Endothelial cell of umbilical vein (primary cell): Measurements from ENCODE around the gene LARGE1. TPM values are rescaled to one million over a fixed set of nuclear protein-coding genes. Genes with fewer than 3 reads are reported as not detected.

ENCODE experiments used
- BruUV-seq: library from RNA; stranded (reverse); fragments of 400-500 nt; replicated peaks from 2 replicates; lab custom pipeline; 2021; lab: Mats Ljungman, UMichigan
- CTCF ChIA-PET: fragments of 300-600, 350-600 bp; sonication (Branson Sonifier 250); formaldehyde crosslinking; loops from one replicate; lab custom pipeline; 2021; ENCODE audit warnings: antibody characterized with exemption, inconsistent platforms; lab: Charles Lee
- POLR2A ChIA-PET: fragments of 300-600, 350-600 bp; sonication (Branson Sonifier 250); formaldehyde crosslinking; loops from one replicate; lab custom pipeline; 2021; ENCODE audit warnings: antibody characterized with exemption, inconsistent platforms; lab: Charles Lee
- DNase-seq: peaks from one replicate; pipeline ENCODE4 v3.0.0-alpha.2; 2011; ENCODE audit warnings: low read depth, low spot score
- FAIRE-seq: peaks from 2 replicates; lab custom pipeline; 2011; peaks lifted over from hg19 to GRCh38; lab: Jason Lieb, UNC
- H2AFZ ChIP-seq: 2 replicates; pipeline ENCODE4 v1.6.0; 2012; ENCODE audit warnings: low read depth, low read length, control low read depth, inconsistent platforms
- H3K27ac ChIP-seq: 2 replicates; pipeline ENCODE4 v1.5.1; 2011; ENCODE audit warnings: low read depth, mild to moderate bottlenecking, control low read depth, low read length, moderate library complexity; ENCODE audit not compliant: insufficient read depth
- H3K27me3 ChIP-seq, 2 experiments: 2 replicates each; pipeline versions ENCODE4 v1.6.0 to v1.6.1; 2011; ENCODE audit warnings: low read length in 2 of 2, mixed read lengths in 1 of 2; ENCODE audit not compliant: control insufficient read depth in 2 of 2, insufficient read depth in 2 of 2
- H3K36me3 ChIP-seq, 2 experiments: 2 replicates in 1 of 2; 3 replicates in 1 of 2; pipeline ENCODE4 v1.5.1; 2011; ENCODE audit warnings: low read length in 2 of 2, mild to moderate bottlenecking in 1 of 2, moderate library complexity in 1 of 2; ENCODE audit not compliant: control insufficient read depth in 2 of 2, insufficient read depth in 2 of 2; ENCODE audit errors: extremely low read depth in 1 of 2
- H3K4me1 ChIP-seq: 3 replicates; pipeline ENCODE4 v1.5.1; 2011; ENCODE audit warnings: mild to moderate bottlenecking, low read length; ENCODE audit not compliant: control insufficient read depth, insufficient read depth; ENCODE audit errors: extremely low read depth
- H3K4me2 ChIP-seq: 2 replicates; pipeline ENCODE4 v1.6.1; 2011; ENCODE audit warnings: low read length, control low read depth, mixed read lengths; ENCODE audit not compliant: insufficient read depth
- H3K4me3 ChIP-seq, 3 experiments: fragments of 200-600 bp in 1 of 3; sonication (generic), shearing (Covaris generic) in 1 of 3; replicated peaks in 1 of 3; 2 replicates each; pipeline ENCODE4 v1.5.1; 2011 to 2016; ENCODE audit warnings: control low read depth in 3 of 3, low read length in 3 of 3, mild to moderate bottlenecking in 2 of 3, inconsistent platforms in 1 of 3, low read depth in 1 of 3, moderate library complexity in 1 of 3; ENCODE audit not compliant: insufficient read depth in 1 of 3
- H3K79me2 ChIP-seq: 2 replicates; pipeline ENCODE4 v1.6.0; 2012; ENCODE audit warnings: low read length, inconsistent platforms; ENCODE audit not compliant: control insufficient read depth, insufficient read depth
- H3K9ac ChIP-seq: replicated peaks from 2 replicates; pipeline ENCODE3; 2011; ENCODE audit warnings: low read length, control low read depth; ENCODE audit not compliant: insufficient read depth; ENCODE audit errors: extremely low read depth
- H3K9me1 ChIP-seq: replicated peaks from 3 replicates; pipeline ENCODE4 v1.6.0; 2011; ENCODE audit warnings: mild to moderate bottlenecking, low read length; ENCODE audit not compliant: control insufficient read depth, insufficient read depth; ENCODE audit errors: extremely low read depth
- H3K9me3 ChIP-seq: replicated peaks from 2 replicates; pipeline ENCODE4 v1.5.1; 2012; ENCODE audit warnings: low read length, inconsistent platforms; ENCODE audit not compliant: control insufficient read depth, insufficient read depth
- H4K20me1 ChIP-seq: replicated peaks from 2 replicates; pipeline ENCODE3; 2011; ENCODE audit warnings: mild to moderate bottlenecking, low read length; ENCODE audit not compliant: control insufficient read depth, insufficient read depth; ENCODE audit errors: extremely low read depth
- EZH2 ChIP-seq: IDR thresholded peaks from 2 replicates; pipeline ENCODE4 v1.6.1; 2012; ENCODE audit warnings: borderline replicate concordance, low read depth, mild to moderate bottlenecking, moderate library complexity, low read length, inconsistent platforms; ENCODE audit not compliant: severe bottlenecking
- GATA2 ChIP-seq: IDR thresholded peaks from 2 replicates; pipeline ENCODE4 v1.7.0; 2011; ENCODE audit warnings: low read depth, mild to moderate bottlenecking, moderate library complexity, mixed read lengths, low read length; ENCODE audit not compliant: insufficient read length, insufficient read depth
- JUN ChIP-seq: IDR thresholded peaks from 2 replicates; pipeline ENCODE4 v1.6.1; 2011; ENCODE audit warnings: borderline replicate concordance, low read depth; ENCODE audit not compliant: insufficient read length, insufficient read depth
- MAX ChIP-seq: IDR thresholded peaks from 2 replicates; pipeline ENCODE4 v1.6.1; 2011; ENCODE audit not compliant: insufficient read depth, insufficient read length
- MYC ChIP-seq: IDR thresholded peaks from one replicate; pipeline ENCODE4 v1.6.1; 2011; ENCODE audit warnings: mild to moderate bottlenecking, low read depth, low read length
- POLR2A ChIP-seq: IDR thresholded peaks from 2 replicates; pipeline ENCODE4 v1.6.1; 2012; ENCODE audit warnings: low read depth, mild to moderate bottlenecking, control low read depth, low read length
- POLR2AphosphoS5 ChIP-seq: IDR thresholded peaks from 2 replicates; pipeline ENCODE4 v1.6.1; 2012; ENCODE audit warnings: low read depth, mild to moderate bottlenecking, control low read depth, low read length, moderate library complexity; ENCODE audit not compliant: insufficient read depth
- dilution Hi-C: fragments of 300-500 bp; cut with MboI; formaldehyde crosslinking; loops from one replicate; pipeline ENCODE4 v1.15.0; 2019; ENCODE audit warnings: low sequenced_read_pairs; ENCODE audit not compliant: extremely low pct_ligation_motif_present
- intact Hi-C: fragments of 100-400 bp; cut with micrococcal nuclease; formaldehyde crosslinking; loops from one replicate; pipeline ENCODE4 v1.10.0; 2022
- polyA plus RNA-seq, 4 experiments: library from polyadenylated mRNA; depleted of rRNA in 3 of 4; stranded (reverse) in 3 of 4; unstranded in 1 of 4; fragments of >200 nt; gene quantifications; 2 replicates each; pipeline versions ENCODE4 v1.2.1 to v1.2.3, GENCODE V29; 2011 to 2012; ENCODE audit warnings: missing spikeins in 1 of 4
- total RNA-seq: library from RNA; stranded (reverse); gene quantifications from 2 replicates; pipeline ENCODE4 v1.2.3, GENCODE V29; 2021
- TF ChIP-seq, protein P1 (sequence below), 2 donors: IDR thresholded peaks; 1 replicate in 1 of 2; 2 replicates in 1 of 2; pipeline ENCODE4 v1.5.1; 2011; ENCODE audit warnings: low read length in 2 of 2, mild to moderate bottlenecking in 2 of 2, moderate library complexity in 2 of 2, control low read depth in 1 of 2, inconsistent platforms in 1 of 2, low read depth in 1 of 2; ENCODE audit not compliant: insufficient read depth in 1 of 2; ENCODE audit errors: extremely low read depth in 1 of 2

The LARGE1 gene
- total and polyA plus RNA-seq, 2 donors (not counting 3 experiments of a cell fraction or from before 2014, with no cell fraction given) = 0.95 to 4.4 TPM

DNA sequence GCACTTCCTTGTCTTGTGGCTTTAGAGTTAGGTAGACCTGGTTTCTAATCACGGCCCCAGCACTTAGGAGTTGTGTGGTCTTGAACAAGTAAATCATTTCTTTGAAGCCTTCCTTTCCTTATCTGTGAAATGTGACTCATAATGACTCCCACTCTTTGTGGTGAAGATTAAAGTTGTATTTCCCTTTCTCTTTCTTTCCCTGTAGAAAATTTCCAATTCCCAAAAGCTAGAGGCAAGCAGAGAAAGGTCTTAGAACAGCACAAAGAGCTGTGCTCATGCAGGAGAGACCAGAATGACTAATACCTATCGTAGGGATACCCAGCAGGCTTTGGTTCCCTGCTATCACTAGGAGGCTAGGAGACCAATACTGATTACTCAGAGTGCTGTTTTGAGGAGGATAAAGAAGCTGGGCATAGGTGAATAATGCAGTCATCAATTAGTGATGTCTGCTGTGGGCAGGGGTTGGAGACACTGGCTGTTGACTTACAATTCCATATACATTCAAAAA is 591.4 kb downstream of the LARGE1 start:
- CTCF ChIA-PET = no interaction called here
- no peaks in the 10 kb centered on the region for H3K4me1 ChIP-seq
- no peaks in the 10 kb centered on the region for H3K36me3 ChIP-seq
- no peaks in the 10 kb centered on the region for H3K9me1 ChIP-seq
- no peak overlapping the region for H3K9ac ChIP-seq
- POLR2A ChIA-PET = no interaction called here
- intact Hi-C loops (no loop called here), dilution Hi-C loops (no loop called here)
- H3K27ac ChIP-seq = no peak overlapping the region
- H4K20me1 ChIP-seq = no peaks in the 10 kb centered on the region
- BruUV-seq = no TSS peak
- no peak overlapping the region for H3K4me3 ChIP-seq
- FAIRE-seq (no peak), DNase-seq (no peak)
- no peak overlapping the region for H2AFZ ChIP-seq
- no peak overlapping the region for H3K4me2 ChIP-seq
- no peaks in the 10 kb centered on the region for H3K79me2 ChIP-seq
- TF ChIP-seq, protein P1, sequence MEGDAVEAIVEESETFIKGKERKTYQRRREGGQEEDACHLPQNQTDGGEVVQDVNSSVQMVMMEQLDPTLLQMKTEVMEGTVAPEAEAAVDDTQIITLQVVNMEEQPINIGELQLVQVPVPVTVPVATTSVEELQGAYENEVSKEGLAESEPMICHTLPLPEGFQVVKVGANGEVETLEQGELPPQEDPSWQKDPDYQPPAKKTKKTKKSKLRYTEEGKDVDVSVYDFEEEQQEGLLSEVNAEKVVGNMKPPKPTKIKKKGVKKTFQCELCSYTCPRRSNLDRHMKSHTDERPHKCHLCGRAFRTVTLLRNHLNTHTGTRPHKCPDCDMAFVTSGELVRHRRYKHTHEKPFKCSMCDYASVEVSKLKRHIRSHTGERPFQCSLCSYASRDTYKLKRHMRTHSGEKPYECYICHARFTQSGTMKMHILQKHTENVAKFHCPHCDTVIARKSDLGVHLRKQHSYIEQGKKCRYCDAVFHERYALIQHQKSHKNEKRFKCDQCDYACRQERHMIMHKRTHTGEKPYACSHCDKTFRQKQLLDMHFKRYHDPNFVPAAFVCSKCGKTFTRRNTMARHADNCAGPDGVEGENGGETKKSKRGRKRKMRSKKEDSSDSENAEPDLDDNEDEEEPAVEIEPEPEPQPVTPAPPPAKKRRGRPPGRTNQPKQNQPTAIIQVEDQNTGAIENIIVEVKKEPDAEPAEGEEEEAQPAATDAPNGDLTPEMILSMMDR (IDR thresholded peaks at IDR 0.05; ENCODE audit: extremely low read depth in 1 of 2, insufficient read depth in 1 of 2, low read depth in 1 of 2, low read length in 2 of 2) = no peak
- TF ChIP-seq POLR2A = no peak
- TF ChIP-seq GATA2 = no peak
- TF ChIP-seq MAX = no peak
- TF ChIP-seq EZH2 = no peak
- TF ChIP-seq POLR2AphosphoS5 = no peak
- no peak for TF ChIP-seq JUN
- no peak for TF ChIP-seq MYC
- H3K27me3 ChIP-seq = no peaks in the 10 kb centered on the region
- peaks cover 2% of the 10 kb centered on the region for H3K9me3 ChIP-seq
